Measurements from ENCODE around the gene DEAF1.

- TF ChIP-seq POLR2AphosphoS5 (IDR thresholded peaks at IDR 0.05; ENCODE audit: low read depth), result no peak
- TF ChIP-seq CTCF (IDR thresholded peaks at IDR 0.05; ENCODE audit: insufficient read depth, low read length), result no peak
These were observed 29.2 kb upstream of the DEAF1 start for GRCh38 chr11:724049-724777.
